CD14-positive monocyte (primary cell): Measurements from ENCODE around the gene OSBPL6. TPM values are rescaled to one million over a fixed set of nuclear protein-coding genes. Genes with fewer than 3 reads are reported as not detected.

Source experiments
- DNase-seq, 3 donors: peaks; one replicate each; pipeline ENCODE4 v3.0.0-alpha.2; 2011 to 2022
- H2AFZ ChIP-seq: 2 replicates; pipeline ENCODE4 v1.6.0; 2012; ENCODE audit warnings: mild to moderate bottlenecking, low read depth, low read length, inconsistent platforms; ENCODE audit not compliant: insufficient read depth, poor library complexity, severe bottlenecking
- H3K27ac ChIP-seq, 2 donors: 1 replicate in 1 of 2; 2 replicates in 1 of 2; pipeline ENCODE4 v1.5.1; 2012 to 2013; ENCODE audit warnings: low read length in 2 of 2, control low read depth in 1 of 2, inconsistent platforms in 1 of 2, low read depth in 1 of 2, mild to moderate bottlenecking in 1 of 2
- H3K27me3 ChIP-seq, 2 donors: one replicate each; pipeline versions ENCODE4 v1.6.0 to v1.6.1; 2011 to 2013; ENCODE audit warnings: low read length in 2 of 2; ENCODE audit not compliant: control insufficient read depth in 2 of 2, insufficient read depth in 2 of 2
- H3K36me3 ChIP-seq, 2 donors: replicated peaks in 1 of 2; 1 replicate in 1 of 2; 2 replicates in 1 of 2; pipeline versions ENCODE4 v1.5.1 to v1.6.1; 2012 to 2013; ENCODE audit warnings: low read length in 2 of 2, control low read depth in 1 of 2, inconsistent platforms in 1 of 2, mild to moderate bottlenecking in 1 of 2; ENCODE audit not compliant: insufficient read depth in 2 of 2, control insufficient read depth in 1 of 2
- H3K4me1 ChIP-seq, 2 donors: 1 replicate in 1 of 2; 2 replicates in 1 of 2; pipeline versions ENCODE4 v1.5.1 to v1.6.1; 2012 to 2013; ENCODE audit warnings: low read length in 2 of 2, control low read depth in 1 of 2, inconsistent platforms in 1 of 2, mild to moderate bottlenecking in 1 of 2, moderate library complexity in 1 of 2; ENCODE audit not compliant: insufficient read depth in 2 of 2, control insufficient read depth in 1 of 2
- H3K4me2 ChIP-seq: replicated peaks from 2 replicates; pipeline ENCODE3; 2012; ENCODE audit warnings: low read length, moderate library complexity, mild to moderate bottlenecking; ENCODE audit not compliant: poor library complexity, severe bottlenecking; ENCODE audit errors: extremely low read depth
- H3K4me3 ChIP-seq, 3 experiments: fragments of 200-600 bp in 1 of 3; sonication (generic) in 1 of 3; replicated peaks in 1 of 3; 1 replicate in 2 of 3; 2 replicates in 1 of 3; pipeline ENCODE4 v1.5.1; 2011 to 2013; ENCODE audit warnings: low read length in 3 of 3, mild to moderate bottlenecking in 3 of 3, control low read depth in 2 of 3, low read depth in 2 of 3, inconsistent platforms in 1 of 3, moderate library complexity in 1 of 3
- H3K79me2 ChIP-seq: 2 replicates; pipeline ENCODE4 v1.6.0; 2012; ENCODE audit warnings: mild to moderate bottlenecking, control low read depth, inconsistent platforms, low read length, moderate library complexity; ENCODE audit not compliant: insufficient read depth
- H3K9ac ChIP-seq: 2 replicates; pipeline ENCODE4 v1.6.0; 2017; ENCODE audit warnings: low read length, mild to moderate bottlenecking; ENCODE audit not compliant: insufficient read depth, poor library complexity, severe bottlenecking
- H3K9me3 ChIP-seq, 2 donors: replicated peaks in 1 of 2; 1 replicate in 1 of 2; 2 replicates in 1 of 2; pipeline versions ENCODE4 v1.5.1 to v1.6.1; 2012 to 2013; ENCODE audit warnings: low read length in 2 of 2, control low read depth in 1 of 2; ENCODE audit not compliant: control insufficient read depth in 1 of 2, insufficient read depth in 1 of 2
- H4K20me1 ChIP-seq: 2 replicates; pipeline ENCODE4 v1.6.0; 2012; ENCODE audit warnings: mild to moderate bottlenecking, low read length, control low read depth, moderate library complexity; ENCODE audit not compliant: insufficient read depth
- H3K27ac Mint-ChIP-seq, 7 donors: one replicate each; pipeline ENCODE4 v1.8.0; 2020; ENCODE audit warnings: mild to moderate bottlenecking in 7 of 7, mixed read lengths in 7 of 7, moderate library complexity in 6 of 7, inconsistent platforms in 2 of 7
- H3K27me3 Mint-ChIP-seq, 3 donors: one replicate each; pipeline ENCODE4 v1.8.0; 2021 to 2022; ENCODE audit warnings: low read depth in 3 of 3, mild to moderate bottlenecking in 3 of 3, mixed read lengths in 3 of 3, moderate library complexity in 3 of 3, inconsistent platforms in 1 of 3
- H3K36me3 Mint-ChIP-seq, 2 donors: one replicate each; pipeline ENCODE4 v1.8.0; 2020; ENCODE audit warnings: mixed read lengths in 2 of 2, inconsistent platforms in 1 of 2, mild to moderate bottlenecking in 1 of 2
- H3K4me1 Mint-ChIP-seq: one replicate; pipeline ENCODE4 v1.8.0; 2020; ENCODE audit warnings: mild to moderate bottlenecking, mixed read lengths
- H3K4me3 Mint-ChIP-seq, 2 donors: one replicate each; pipeline ENCODE4 v1.8.0; 2020; ENCODE audit warnings: mild to moderate bottlenecking in 2 of 2, mixed read lengths in 2 of 2, moderate library complexity in 1 of 2
- H3K9me3 Mint-ChIP-seq, 7 donors: one replicate each; pipeline ENCODE4 v1.8.0; 2020 to 2022; ENCODE audit warnings: mixed read lengths in 7 of 7, mild to moderate bottlenecking in 6 of 7, moderate library complexity in 6 of 7, inconsistent platforms in 2 of 7
- CTCF ChIP-seq: fragments of 200-600 bp; IDR thresholded peaks from one replicate; pipeline ENCODE4 v1.8.0; 2022; ENCODE audit warnings: antibody characterized with exemption, mild to moderate bottlenecking
- WGBS: methylation state at CpG from one replicate; pipeline ENCODE4 v1.1.5; 2013; ENCODE audit warnings: missing lambda C conversion rate; ENCODE audit not compliant: insufficient coverage; 5-methylcytosine and 5-hydroxymethylcytosine counted together
- intact Hi-C, 2 donors: fragments of 100-400 bp; cut with micrococcal nuclease; formaldehyde crosslinking; loops; one replicate each; pipeline versions ENCODE4 v1.15.0 to v1.15.1; 2023
- polyA plus RNA-seq, 3 donors: library from polyadenylated mRNA; depleted of rRNA in 1 of 3; unstranded in 2 of 3; stranded (reverse) in 1 of 3; fragments of 300-500 nt in 2 of 3; fragments of >200 nt in 1 of 3; fragmentation: Illumina TruSeq in 2 of 3; gene quantifications; 1 replicate in 2 of 3; 2 replicates in 1 of 3; pipeline ENCODE4 v1.2.3, GENCODE V29; 2012 to 2021

Gene OSBPL6
- polyA plus RNA-seq, 3 donors: not detected

GRCh38 chr2:178159966-178160365 is 34.3 kb upstream of the OSBPL6 start:
- H3K27me3 ChIP-seq: no peaks in the 10 kb centered on the region
- no peaks in the 10 kb centered on the region for H3K9me3 ChIP-seq
- H3K4me2 ChIP-seq: no peak overlapping the region
- H3K27ac Mint-ChIP-seq: no peak overlapping the region
- no peaks in the 10 kb centered on the region for H4K20me1 ChIP-seq
- no peak overlapping the region for H3K4me3 ChIP-seq
- no CpG with 5 or more reads among the region's 1 CpG for WGBS
- no peak overlapping the region for H3K9ac ChIP-seq
- no peak for TF ChIP-seq CTCF
- no peaks in the 10 kb centered on the region for H3K36me3 ChIP-seq
- H2AFZ ChIP-seq: no peak overlapping the region
- no peak overlapping the region for H3K27ac ChIP-seq
- H3K4me3 Mint-ChIP-seq: no peak overlapping the region
- peaks cover 0 to 6% of the 10 kb centered on the region in 2 donors for H3K4me1 ChIP-seq
- H3K27me3 Mint-ChIP-seq: peaks cover 0 to 2% (median 1%) of the 10 kb centered on the region in 3 donors
- peaks cover 13% of the 10 kb centered on the region for H3K4me1 Mint-ChIP-seq
- DNase-seq: no peak
- peaks cover 1 to 12% (median 7%) of the 10 kb centered on the region in 7 donors for H3K9me3 Mint-ChIP-seq
- H3K79me2 ChIP-seq: no peaks in the 10 kb centered on the region
- intact Hi-C loops: no loop called here
- no peaks in the 10 kb centered on the region for H3K36me3 Mint-ChIP-seq

DNA sequence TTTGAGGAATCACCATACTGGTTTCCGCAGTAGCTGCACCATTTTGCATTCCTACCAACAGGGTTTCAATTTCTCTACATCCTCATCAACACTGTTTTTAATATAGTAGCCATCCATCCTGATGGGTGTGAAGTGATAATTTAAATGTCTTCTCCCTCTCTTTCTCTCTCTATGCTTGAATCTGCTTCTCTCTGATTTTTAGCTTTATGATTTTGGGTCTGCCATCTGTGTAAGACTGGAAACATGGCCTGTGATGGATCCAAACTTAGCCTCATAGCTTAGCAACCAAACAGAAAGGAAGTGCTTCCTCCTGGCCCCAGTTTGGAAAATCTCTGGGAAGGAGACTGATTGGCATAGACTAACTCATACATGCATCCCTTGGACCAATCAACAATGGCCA is 33.7 kb upstream of the OSBPL6 start:
- no peaks in the 10 kb centered on the region for H3K36me3 ChIP-seq
- H3K9me3 ChIP-seq: no peaks in the 10 kb centered on the region
- intact Hi-C loops: no loop called here
- Mint-ChIP-seq H3K36me3 (no peaks in the 10 kb centered on the region), H3K9me3 (peaks cover 0 to 5% (median 4%) of the 10 kb centered on the region in 7 donors), H3K27ac (no peak overlapping the region), H3K27me3 (peaks cover 0 to 4% (median 2%) of the 10 kb centered on the region in 3 donors), H3K4me3 (no peak overlapping the region), H3K4me1 (peaks cover 13% of the 10 kb centered on the region)
- no peaks in the 10 kb centered on the region for H4K20me1 ChIP-seq
- no peaks in the 10 kb centered on the region for H3K79me2 ChIP-seq
- no peak overlapping the region for H3K9ac ChIP-seq
- H3K27me3 ChIP-seq: no peaks in the 10 kb centered on the region
- no peak overlapping the region for H3K27ac ChIP-seq
- WGBS: no CpG with 5 or more reads among the region's 1 CpG
- TF ChIP-seq CTCF: no peak
- H2AFZ ChIP-seq: no peak overlapping the region
- no peak for DNase-seq
- no peak overlapping the region for H3K4me3 ChIP-seq
- H3K4me2 ChIP-seq: no peak overlapping the region
- peaks cover 0 to 6% of the 10 kb centered on the region in 2 donors for H3K4me1 ChIP-seq
